ENCODE measurements around the gene RICTOR. TPM values are rescaled to one million over a fixed set of nuclear protein-coding genes. Genes with fewer than 3 reads are reported as not detected.
A peak's percentile ranks its signal among the peaks of the same experiment; 100 is the strongest.

RICTOR gene
- polyA plus RNA-seq, 4 donors = 18.1 to 28.6 (median 25.6) TPM

DNA sequence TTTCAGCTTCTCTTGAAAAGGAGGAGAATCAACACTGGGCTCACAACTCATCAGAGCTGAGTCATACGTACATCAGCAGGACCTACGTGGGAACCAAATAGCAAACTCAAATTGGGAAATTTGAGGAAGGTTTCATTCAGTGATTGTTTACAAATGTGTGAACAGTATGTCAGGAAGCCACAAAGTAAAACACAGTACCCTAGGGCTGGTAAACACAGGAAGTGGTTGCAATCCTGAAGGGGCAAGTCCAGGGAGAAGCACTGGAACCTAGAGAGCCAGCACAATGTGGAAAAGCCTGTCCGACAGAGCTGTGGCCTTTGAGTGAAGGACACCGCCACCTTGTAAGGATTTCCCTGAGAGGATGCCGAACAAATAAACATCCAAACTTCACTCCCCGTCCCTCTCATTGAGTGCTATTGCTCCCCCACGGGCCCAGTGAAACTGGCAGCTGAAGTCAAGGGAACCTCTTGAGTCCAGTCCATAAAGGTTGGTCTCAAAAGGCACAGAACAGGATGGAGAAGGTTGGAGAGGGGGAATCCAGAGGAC, 26.7 kb upstream of the RICTOR start:
- DNase-seq (ENCODE audit: low read depth in 4 of 4, low spot score in 3 of 4) = no peak

DNA sequence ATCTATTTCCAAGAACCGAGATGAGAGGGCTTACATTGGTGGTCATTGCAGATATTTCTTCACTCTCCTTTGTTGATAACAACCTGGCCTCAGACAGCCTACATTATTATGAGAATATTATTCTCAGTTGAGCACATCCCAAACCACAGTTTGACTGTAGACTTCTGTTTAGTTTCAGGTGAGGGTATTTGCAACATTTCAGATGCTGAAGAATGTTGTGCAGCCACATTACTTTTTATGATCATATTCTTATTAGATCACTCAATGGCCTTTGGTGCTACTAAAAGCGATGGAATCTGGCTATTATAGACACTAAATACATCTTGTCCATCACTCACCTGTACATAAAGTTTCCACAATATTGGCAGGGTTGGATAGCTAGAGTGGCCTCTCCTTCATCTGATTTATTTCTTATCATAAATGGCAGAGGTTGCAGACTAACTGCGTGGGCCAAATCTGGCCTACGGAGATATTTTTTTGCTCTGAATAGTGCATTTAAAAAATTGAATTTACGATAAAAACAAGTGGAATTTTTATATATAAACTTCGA, 26.2 kb upstream of the RICTOR start:
- DNase-seq (ENCODE audit: low read depth in 4 of 4, low spot score in 3 of 4) = no peak

DNA sequence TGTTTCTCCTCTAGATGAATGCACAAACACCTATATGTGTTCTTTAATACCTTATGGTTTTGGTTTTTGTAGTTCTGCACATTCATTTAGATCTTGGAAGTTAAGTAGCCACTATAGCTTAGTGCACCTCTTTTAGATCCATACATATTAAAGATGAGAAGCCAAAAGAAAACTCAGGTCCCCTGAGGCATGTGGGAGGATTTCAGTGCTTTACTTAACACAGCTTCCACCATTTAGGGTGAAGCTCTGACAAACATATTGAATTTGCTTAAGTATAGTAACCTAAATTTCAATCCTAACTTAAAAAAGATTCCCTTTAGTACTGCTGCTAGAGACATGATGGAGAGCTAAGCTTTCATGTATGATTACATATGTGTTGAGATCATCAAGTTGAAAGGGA, 25.6 kb upstream of the RICTOR start:
- DNase-seq (ENCODE audit: low read depth in 4 of 4, low spot score in 3 of 4) = no peak

DNA sequence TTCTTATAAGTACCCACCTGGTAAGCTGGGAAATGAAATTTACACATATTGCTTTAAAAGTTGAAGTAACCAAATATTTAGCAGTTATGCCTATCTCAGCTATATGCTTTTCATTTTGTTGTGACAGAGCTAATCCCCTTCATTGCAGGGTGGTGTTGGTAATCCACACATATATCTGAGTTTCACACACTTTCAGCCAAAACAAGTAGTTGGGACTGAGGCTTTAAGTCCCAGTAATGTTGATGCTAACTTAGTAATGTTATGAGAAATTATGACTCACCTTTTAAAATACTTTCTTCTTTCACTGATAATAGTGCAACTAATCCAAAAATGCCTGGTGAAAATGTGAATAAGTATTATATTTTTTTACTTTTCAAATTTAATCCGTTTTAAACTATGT, 19.2 kb upstream of the RICTOR start:
- no peak for DNase-seq (ENCODE audit: low read depth in 4 of 4, low spot score in 3 of 4)

DNA sequence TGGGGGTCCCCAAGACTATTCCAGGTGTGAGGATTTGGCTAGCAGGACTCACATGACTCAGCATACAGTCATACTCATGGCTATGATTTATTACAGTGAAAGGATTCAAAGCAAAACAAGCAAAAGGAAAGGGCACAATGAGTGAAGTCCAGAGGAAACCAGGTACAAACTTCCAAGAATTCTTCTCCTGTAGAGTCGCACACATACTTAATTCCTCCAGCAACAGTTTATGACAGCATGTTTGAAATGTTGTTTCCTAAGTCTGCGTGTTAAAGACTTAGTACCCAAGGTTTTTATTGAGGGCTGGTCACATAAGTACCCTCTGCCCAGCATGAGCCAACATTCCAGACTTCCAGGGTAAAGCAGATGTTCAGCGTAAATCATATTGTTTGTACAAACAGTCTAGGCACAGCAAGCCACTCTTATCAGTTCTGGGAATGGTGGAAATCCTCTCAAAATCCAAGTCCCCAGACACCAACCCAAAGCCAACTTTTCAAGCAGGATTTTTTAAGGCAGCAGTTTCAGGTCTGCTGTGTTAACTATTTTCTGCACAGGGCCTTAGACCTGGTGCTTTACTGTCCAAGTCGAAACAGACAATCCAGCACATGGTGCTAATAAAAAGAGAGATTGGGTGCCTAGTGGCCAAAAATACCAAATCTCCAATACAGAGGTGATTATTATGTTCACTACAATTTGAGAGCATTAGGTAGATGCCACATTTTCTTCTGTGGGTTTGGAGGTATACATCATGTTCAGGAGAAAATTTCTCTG, 18.6 kb upstream of the RICTOR start:
- DNase-seq (ENCODE audit: low read depth in 4 of 4, low spot score in 3 of 4) = no peak

DNA sequence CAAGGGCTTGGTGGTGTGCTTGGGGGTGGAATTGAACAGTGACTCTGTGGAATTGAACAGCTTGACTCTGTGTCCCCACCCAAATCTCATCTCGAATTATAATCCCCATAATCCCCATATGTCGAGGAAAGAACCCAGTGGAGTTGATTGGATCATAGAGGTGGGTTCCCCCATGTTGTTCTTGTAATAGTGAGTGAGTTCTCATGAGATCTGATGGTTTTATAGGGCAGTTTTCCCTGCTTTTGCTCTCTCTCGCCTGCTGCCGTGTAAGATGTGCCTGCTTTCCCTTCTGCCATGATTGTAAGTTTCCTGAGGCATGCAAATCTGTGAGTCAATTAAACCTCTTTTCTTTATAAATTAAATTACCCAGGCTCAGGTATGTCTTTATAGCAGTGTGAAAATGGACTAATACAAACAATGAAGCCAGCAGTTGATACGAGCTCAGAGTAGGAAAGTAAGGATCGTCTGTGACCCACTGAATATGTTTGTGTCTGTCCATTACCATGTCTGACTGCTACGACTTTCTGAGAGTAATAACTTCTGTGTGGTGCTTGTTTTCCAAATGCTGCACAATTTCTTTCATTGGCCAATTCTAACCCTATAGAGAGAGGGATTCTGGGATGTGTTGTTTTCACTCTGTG, 17.9 kb upstream of the RICTOR start:
- DNase-seq (ENCODE audit: low read depth in 4 of 4, low spot score in 3 of 4) = no peak

DNA sequence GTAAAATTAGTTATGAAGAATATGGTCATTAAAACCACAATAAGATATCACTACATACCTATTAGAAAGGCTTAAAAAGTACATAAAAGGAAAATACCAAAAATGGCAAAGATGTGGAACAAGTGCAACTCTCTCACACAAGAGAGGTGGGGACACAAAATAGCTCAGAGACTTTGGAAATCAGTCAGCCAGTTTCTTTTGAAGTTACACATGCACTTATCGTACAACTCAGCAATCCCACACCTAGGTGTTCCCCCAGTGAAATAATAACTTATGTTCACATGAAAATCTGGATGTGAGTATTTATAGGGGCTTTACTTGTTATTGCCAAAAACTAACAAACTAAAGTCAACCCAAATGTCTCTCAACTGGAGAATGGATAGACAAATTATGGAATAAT, 9.8 kb upstream of the RICTOR start:
- DNase-seq (ENCODE audit: low read depth in 4 of 4, low spot score in 3 of 4) = no peak

DNA sequence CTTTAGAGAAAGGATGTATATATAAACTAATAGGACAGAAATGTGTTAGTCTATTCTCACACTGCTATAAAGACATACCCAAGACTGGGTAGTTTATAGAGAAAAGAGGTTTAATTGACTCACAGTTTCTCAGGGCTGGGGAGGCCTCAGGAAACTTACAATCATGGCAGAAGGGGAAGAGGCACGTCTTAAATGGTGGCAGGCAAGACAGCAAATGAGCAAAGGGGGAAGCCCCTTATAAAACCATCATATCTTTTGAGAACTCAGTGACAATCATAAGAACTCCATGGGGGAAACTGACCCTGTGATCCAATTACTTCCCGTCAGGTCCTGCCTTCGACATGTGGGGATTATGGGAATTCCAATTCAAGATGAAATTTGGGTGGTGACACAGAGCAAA, 8.8 kb upstream of the RICTOR start:
- no peak for DNase-seq (ENCODE audit: low read depth in 4 of 4, low spot score in 3 of 4)

DNA sequence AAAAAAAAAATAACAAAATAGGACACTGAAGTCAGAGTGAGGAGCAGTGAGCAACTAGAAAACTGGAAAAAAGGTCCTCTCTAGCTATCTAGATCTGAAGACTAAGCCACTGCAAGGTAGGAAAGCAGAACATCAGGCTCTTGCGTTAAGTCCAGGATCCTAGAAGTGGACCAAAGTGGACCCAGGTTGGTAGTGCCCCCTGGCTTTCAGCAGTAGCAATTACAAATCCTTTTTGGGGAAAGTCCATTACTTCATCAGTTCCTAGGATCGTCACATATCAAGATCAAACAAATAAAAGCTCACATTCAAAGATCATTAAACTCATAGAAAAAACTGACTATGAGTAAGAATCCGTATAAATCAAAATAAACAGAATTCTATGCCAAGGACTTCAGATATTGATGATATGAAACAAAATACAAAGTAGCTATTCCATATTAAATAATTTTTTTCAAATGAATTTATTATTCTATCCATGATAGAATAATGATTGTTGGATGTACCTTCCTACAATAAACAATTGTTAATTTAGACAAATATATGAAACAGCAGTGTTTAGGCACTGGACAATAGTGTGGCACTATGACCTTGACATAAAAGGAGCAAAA, 6.5 kb upstream of the RICTOR start:
- DNase-seq (ENCODE audit: low read depth in 4 of 4, low spot score in 3 of 4) = peak in 1 of 4 donors; percentile 11

DNA sequence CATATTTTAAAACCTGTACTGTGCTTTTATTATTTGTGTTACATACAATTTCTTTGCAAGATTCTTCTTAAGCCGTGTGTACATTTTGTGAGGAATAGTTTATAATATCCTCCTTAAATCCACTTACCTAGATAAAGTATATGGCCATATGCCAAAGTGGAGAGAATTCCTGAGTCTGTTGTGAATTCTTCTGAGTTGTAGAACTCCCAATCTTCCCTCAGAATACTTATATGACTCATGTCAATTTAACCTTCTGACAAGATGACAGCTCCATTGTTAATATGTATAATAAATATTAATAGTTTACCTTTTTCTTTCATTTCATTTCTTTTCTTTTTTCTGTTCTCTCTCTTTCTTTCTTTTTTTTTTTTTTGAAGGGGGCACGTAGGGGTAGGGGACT, 6.0 kb upstream of the RICTOR start:
- no peak for DNase-seq (ENCODE audit: low read depth in 4 of 4, low spot score in 3 of 4)

DNA sequence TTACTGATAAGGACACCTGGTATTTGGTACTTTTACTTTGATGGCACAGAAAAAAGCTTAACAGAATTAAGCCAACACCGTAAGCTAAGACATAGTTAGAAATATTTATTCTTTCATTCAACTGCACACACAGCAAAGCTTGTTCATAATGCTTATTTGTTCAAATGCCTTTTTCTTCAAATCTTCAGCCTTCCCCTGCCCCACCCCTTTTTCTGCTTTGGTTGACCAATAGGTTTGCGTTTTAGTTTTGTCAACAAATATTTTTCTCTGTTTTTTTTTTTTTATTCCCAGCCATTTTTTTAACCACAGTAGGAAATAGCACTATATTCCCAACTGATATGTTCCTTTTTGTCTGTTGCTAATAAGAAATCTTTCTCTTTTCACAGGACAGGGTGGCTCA, 4.9 kb upstream of the RICTOR start:
- no peak for DNase-seq (ENCODE audit: low read depth in 4 of 4, low spot score in 3 of 4)

DNA sequence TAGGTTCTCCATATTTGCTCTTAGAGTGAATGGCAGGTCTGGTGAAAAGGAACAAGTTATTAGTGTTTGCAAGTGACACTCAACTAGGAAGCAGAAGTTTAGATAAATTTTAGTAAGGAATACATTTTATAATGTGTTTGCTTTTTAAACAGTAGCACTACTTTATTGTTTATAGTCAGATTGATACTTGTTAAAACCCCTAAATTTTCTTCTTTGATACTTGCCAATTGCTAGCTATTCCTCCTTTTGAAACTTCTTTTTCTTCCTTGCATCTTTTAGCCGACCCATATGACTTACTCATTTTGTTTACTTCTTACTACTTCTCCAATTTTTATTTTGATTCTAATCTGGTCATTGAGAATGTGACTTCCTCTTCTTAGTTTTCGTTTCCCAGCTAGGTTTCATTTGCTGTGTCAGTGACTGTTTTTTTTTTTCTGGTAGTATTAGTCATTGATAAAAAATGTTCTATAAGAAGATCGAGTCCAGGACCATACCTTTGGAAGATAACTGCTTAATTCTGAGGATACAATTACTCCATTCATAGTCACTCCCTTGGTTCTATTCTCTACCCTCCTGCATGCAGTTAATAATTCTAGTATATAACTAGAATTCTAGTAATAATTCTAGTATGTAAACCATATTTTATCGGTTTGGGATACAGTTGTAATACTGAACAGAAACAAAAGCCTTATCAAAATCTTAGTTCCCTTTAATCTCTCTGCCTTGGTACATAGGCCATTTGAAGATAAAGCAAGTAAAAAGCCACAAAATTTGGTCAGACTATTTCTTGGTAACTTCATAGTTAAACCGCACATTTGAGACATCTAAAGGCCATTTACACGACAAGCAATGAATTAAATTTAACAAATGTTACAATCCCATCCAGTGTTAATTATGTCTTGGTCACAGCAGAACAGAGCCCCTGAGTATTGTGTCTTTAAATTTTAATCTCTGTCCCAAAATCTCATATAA, 2.8 kb upstream of the RICTOR start:
- no peak for DNase-seq (ENCODE audit: low read depth in 4 of 4, low spot score in 3 of 4)

DNA sequence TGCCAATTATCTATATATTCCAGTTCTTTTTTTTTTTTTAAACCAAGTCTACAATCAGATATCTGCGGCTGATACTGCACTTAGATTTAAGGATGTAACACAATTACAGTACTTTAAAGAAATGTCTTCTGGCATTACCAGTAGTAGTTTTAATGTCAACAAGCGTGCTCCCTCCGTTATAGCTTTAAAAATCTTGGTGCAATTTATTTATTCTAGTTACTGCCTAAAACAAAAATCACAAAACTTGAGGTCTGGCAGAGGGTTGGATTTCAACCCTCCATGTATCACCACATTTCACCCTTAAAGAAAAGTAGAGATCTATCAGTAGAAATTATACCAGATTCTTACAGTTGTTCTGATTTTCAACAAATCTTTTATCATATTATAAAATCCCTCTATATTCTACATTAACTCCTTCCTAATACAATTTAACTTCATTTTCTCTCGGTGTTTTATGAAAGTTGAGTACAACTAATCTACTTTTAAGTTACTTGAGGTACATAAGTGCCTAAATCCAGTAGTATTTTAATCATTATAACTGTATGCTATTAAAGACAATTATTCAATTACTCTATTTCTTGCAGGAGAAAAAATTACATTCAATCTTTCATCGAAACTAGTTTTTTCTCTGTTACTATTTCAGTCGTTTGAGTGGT, 2.0 kb upstream of the RICTOR start:
- DNase-seq (ENCODE audit: low read depth in 4 of 4, low spot score in 3 of 4) = no peak

DNA sequence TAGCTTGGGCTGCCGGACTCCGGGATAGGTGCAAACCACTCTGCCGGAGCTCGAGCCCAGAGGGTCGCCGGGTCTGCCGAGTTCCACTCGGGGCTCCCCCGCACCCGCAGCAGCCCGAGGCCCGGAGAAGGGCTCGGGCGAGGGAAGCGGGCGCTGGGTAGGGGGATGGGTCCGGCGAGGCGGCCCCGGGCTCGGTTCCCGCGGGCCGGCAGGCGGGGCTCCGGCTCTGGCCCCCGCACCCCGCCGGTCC, 507 bp downstream of the RICTOR start:
- no peak for DNase-seq (ENCODE audit: low read depth in 4 of 4, low spot score in 3 of 4)

DNA sequence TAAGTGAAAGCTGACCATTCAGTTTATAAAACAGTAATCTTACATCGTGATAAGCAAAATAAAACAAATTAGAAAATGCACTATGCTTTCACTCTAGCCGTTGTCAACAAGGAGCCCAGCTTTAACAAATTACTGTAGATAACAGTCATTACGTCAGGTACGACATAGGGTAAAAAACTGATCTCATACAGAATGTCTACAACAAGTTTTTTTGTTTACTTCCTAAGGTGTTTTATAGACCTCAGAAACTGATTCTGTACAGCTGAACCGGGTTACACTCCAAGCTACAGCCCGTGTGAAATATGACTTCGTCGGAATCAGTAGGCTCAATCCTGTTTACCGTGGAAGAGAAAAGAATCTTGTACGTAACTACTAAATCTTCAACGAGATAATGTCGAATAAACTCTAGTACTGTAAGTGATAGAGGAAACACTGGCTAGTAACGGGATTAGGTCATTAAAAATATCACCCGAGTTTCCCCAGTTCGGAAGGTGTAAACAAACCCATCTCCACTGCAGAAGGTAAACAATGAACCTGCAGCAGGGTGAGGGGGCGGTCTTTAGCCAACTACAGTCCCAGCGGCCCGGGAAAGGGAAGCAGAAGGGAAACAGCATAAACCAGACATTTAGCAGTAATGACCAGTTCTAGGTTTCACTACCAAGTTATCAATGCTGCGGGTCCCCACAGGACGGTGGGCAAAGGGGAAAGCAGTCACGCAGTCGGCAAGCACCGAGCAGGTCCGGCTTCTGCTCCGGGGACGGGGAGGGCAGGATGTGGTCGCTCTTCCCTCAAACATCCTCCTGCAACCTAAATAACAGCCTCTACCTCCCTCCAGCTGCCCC, 1.1 kb downstream of the RICTOR start:
- peak; percentile 40 to 59 (median 50) for DNase-seq (ENCODE audit: low read depth in 4 of 4, low spot score in 3 of 4)

DNA sequence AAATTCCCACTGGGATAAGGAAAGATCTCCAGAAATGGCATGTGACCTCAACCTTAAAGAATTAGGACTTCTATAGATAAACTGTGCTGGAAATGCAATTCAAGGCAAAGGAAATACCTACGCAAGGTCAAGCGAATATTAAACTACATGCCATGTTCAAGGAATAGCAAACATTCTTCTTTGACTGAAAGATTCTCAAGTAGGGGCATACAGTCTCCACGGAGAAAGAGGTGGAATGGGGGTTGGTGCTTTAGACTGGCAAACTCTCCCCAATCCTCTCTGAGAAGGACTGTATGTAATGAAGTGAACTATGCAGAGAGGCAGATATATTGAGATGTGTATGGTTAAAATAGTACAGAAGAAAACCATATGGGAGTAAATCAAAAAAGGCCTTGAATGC, 6.1 kb downstream of the RICTOR start:
- no peak for DNase-seq (ENCODE audit: low read depth in 4 of 4, low spot score in 3 of 4)

DNA sequence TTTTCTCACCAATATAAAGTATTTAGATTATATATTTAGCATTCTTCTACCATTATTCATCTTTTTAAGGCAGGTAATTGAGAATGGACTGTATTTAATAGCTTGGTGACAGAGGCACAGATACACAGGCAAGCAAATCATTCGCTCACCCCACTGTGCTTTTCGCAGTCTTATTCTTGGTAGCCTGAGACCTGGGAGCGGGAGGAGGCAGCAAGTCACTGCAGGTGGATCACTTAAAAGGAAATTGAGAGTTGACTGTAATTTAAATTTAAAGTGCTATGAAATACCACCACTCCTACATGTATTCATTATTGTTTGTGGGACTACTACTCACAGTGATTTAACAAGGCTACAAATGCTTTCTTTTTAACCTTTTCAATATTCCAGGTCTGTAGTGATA, 9.7 kb downstream of the RICTOR start:
- no peak for DNase-seq (ENCODE audit: low read depth in 4 of 4, low spot score in 3 of 4)

DNA sequence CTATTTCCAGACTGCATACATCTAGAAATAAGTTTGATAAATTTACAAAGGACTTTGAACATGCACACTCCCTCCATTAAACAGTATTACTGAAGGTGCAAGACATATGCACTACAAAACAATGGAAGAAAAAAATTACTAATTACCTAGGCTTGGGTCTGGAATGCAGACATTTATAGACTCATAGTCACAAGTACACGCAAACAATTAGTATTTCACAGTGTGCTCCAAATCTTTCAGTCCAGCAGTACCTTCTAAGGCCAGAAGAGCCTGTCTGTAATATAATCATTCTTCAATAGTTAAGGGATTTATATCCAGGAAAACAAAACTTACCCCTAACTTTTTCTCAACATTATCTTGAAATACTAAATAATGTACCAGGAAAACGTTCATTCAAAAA, 11.2 kb downstream of the RICTOR start:
- no peak for DNase-seq (ENCODE audit: low read depth in 4 of 4, low spot score in 3 of 4)

DNA sequence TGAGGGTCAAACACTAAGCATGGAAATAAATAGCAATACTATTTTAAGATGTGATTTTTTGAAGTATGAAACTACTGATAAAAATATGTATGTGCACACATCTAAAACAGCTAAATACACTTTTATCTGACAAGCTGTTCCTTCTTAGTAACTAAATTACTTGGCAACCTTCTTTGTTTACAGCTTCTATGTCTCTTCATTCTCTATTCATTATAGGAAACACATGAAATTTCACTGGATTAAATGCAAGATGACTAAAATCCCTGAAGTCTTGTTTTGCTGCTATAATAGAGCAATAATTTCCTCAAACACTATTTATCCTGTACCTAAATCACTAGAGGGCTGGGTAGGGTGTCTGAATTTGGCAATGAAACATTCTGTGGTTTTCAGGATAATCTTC, 11.7 kb downstream of the RICTOR start:
- DNase-seq (ENCODE audit: low read depth in 4 of 4, low spot score in 3 of 4) = no peak
